ENCODE data around the gene L2HGDH.

The L2HGDH gene

GRCh38 chr14:50237427-50237826 lies 74.6 kb downstream of the L2HGDH start:
- no peaks in the 10 kb centered on the region; the same call in 1 of the 2 replicates for H3F3A ChIP-seq (ENCODE audit: insufficient read depth, low read length)
- no peak overlapping the region for H2AFZ ChIP-seq (ENCODE audit: low read length)
- H3K9me3 ChIP-seq (ENCODE audit: low read length): no peaks in the 10 kb centered on the region
- H3K27ac ChIP-seq (ENCODE audit: low read depth, low read length, poor library complexity, severe bottlenecking): peak overlapping the region; percentile 29
- no peaks in the 10 kb centered on the region for H3K27me3 ChIP-seq (ENCODE audit: insufficient read depth, low read length)
- peaks cover 13% of the 10 kb centered on the region for H3K4me1 ChIP-seq (ENCODE audit: insufficient read depth, low read length, severe bottlenecking)
- H3K9me2 ChIP-seq (ENCODE audit: low read depth, low read length): no peaks in the 10 kb centered on the region
- no peaks in the 10 kb centered on the region for H3K36me3 ChIP-seq (ENCODE audit: insufficient read depth, low read length)
- no peaks in the 10 kb centered on the region for H3K79me2 ChIP-seq (ENCODE audit: insufficient read depth, low read length)
- TF ChIP-seq CTCF (IDR thresholded peaks at IDR 0.05; ENCODE audit: low read length) (no peak), EZH2 (IDR thresholded peaks at IDR 0.05; ENCODE audit: borderline replicate concordance, low read length) (no peak)
- no peak overlapping the region for H3K4me3 ChIP-seq (ENCODE audit: low read depth, low read length, poor library complexity, severe bottlenecking)
- no peak overlapping the region for H3K9ac ChIP-seq (ENCODE audit: low read length)
- H3K4me2 ChIP-seq (ENCODE audit: low read length): no peak overlapping the region
- H4K20me1 ChIP-seq (ENCODE audit: insufficient read depth, low read length): no peaks in the 10 kb centered on the region

- Histone ChIP-seq H3K9me3 (ENCODE audit: low read length) (no peaks in the 10 kb centered on the region), H4K20me1 (ENCODE audit: insufficient read depth, low read length) (no peaks in the 10 kb centered on the region), H3K9ac (ENCODE audit: low read length) (no peak overlapping the region), H3K27me3 (ENCODE audit: insufficient read depth, low read length) (no peaks in the 10 kb centered on the region), H3K9me2 (ENCODE audit: low read depth, low read length) (no peaks in the 10 kb centered on the region), H3K79me2 (ENCODE audit: insufficient read depth, low read length) (peaks cover 15% of the 10 kb centered on the region), H3F3A (ENCODE audit: insufficient read depth, low read length) (no peaks in the 10 kb centered on the region; the same call in 1 of the 2 replicates), H3K4me1 (ENCODE audit: insufficient read depth, low read length, severe bottlenecking) (peaks cover 30% of the 10 kb centered on the region), H3K27ac (ENCODE audit: low read depth, low read length, poor library complexity, severe bottlenecking) (no peak overlapping the region), H3K4me2 (ENCODE audit: low read length) (no peak overlapping the region), H2AFZ (ENCODE audit: low read length) (no peak overlapping the region), H3K4me3 (ENCODE audit: low read depth, low read length, poor library complexity, severe bottlenecking) (no peak overlapping the region), H3K36me3 (ENCODE audit: insufficient read depth, low read length) (no peaks in the 10 kb centered on the region)
- no peak for TF ChIP-seq CTCF (IDR thresholded peaks at IDR 0.05; ENCODE audit: low read length)
- TF ChIP-seq EZH2 (IDR thresholded peaks at IDR 0.05; ENCODE audit: borderline replicate concordance, low read length): no peak
Observed at GRCh38 chr14:50233951-50234250, 78.1 kb downstream of the L2HGDH start.

GRCh38 chr14:50233166-50233950 lies 78.7 kb downstream of the L2HGDH start:
- H3K36me3 ChIP-seq (ENCODE audit: insufficient read depth, low read length): peaks cover 5% of the 10 kb centered on the region; the same call in 1 of the 2 replicates
- H2AFZ ChIP-seq (ENCODE audit: low read length): no peak overlapping the region
- no peak overlapping the region for H3K27ac ChIP-seq (ENCODE audit: low read depth, low read length, poor library complexity, severe bottlenecking)
- H3K4me3 ChIP-seq (ENCODE audit: low read depth, low read length, poor library complexity, severe bottlenecking): no peak overlapping the region
- H3K27me3 ChIP-seq (ENCODE audit: insufficient read depth, low read length): no peaks in the 10 kb centered on the region
- H3K9me3 ChIP-seq (ENCODE audit: low read length): no peaks in the 10 kb centered on the region
- peaks cover 20% of the 10 kb centered on the region for H3K79me2 ChIP-seq (ENCODE audit: insufficient read depth, low read length)
- H3K4me1 ChIP-seq (ENCODE audit: insufficient read depth, low read length, severe bottlenecking): peaks cover 33% of the 10 kb centered on the region
- TF ChIP-seq CTCF (IDR thresholded peaks at IDR 0.05; ENCODE audit: low read length): no peak
- TF ChIP-seq EZH2 (IDR thresholded peaks at IDR 0.05; ENCODE audit: borderline replicate concordance, low read length): no peak
- no peaks in the 10 kb centered on the region for H3K9me2 ChIP-seq (ENCODE audit: low read depth, low read length)
- no peak overlapping the region for H3K4me2 ChIP-seq (ENCODE audit: low read length)
- no peaks in the 10 kb centered on the region; the same call in 1 of the 2 replicates for H3F3A ChIP-seq (ENCODE audit: insufficient read depth, low read length)
- H4K20me1 ChIP-seq (ENCODE audit: insufficient read depth, low read length): no peaks in the 10 kb centered on the region
- no peak overlapping the region for H3K9ac ChIP-seq (ENCODE audit: low read length)

All from OCI-LY1 (cell line).